Mammary epithelial cell (primary cell): ENCODE results near the gene CELSR1.

Experiments used
- EZH2 ChIP-seq: IDR thresholded peaks from 2 replicates; pipeline ENCODE4 v1.6.1; 2012; ENCODE audit warnings: low read length, inconsistent platforms, borderline replicate concordance
- TF ChIP-seq, protein P1 (sequence below), 2 donors: IDR thresholded peaks in 1 of 2; conservative IDR thresholded peaks in 1 of 2; 2 replicates each; pipeline ENCODE4 v1.5.1; 2011 to 2012; ENCODE audit warnings: inconsistent platforms in 2 of 2, low read length in 2 of 2, mild to moderate bottlenecking in 2 of 2, control low read depth in 1 of 2, low read depth in 1 of 2; ENCODE audit not compliant: insufficient read depth in 1 of 2; ENCODE audit errors: extremely low read depth in 1 of 2

DNA sequence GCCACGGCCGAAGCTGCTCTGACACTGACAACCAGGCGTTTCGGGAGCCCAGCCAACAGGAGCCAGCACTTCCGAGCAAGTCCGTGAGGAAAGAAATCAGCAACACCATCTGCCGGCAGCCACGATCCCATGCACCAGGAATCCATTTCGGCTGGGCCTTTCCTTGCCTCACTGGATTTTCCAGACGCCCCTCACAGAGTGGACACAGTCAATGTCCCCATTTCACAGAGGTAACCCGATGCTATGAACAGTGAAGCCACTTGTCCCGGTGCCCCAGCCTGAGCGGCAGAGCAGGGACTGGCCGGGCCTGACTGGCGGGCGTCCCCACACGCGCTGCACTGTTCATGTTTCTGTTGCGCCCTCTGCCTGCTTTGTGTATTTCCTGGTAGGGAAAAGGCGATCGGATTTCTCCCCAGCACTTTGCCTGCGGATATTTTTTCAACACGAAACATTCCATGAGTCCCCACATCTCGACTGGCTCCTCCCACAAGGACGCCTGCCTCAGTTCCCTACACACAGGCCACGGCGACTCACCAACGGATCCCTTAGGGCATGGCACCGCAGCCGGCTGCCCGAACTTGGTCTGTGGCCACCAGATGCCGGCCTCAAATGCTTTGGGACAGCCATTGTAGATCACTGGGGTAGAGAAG lies 146.6 kb downstream of the CELSR1 start:
- TF ChIP-seq, protein P1, sequence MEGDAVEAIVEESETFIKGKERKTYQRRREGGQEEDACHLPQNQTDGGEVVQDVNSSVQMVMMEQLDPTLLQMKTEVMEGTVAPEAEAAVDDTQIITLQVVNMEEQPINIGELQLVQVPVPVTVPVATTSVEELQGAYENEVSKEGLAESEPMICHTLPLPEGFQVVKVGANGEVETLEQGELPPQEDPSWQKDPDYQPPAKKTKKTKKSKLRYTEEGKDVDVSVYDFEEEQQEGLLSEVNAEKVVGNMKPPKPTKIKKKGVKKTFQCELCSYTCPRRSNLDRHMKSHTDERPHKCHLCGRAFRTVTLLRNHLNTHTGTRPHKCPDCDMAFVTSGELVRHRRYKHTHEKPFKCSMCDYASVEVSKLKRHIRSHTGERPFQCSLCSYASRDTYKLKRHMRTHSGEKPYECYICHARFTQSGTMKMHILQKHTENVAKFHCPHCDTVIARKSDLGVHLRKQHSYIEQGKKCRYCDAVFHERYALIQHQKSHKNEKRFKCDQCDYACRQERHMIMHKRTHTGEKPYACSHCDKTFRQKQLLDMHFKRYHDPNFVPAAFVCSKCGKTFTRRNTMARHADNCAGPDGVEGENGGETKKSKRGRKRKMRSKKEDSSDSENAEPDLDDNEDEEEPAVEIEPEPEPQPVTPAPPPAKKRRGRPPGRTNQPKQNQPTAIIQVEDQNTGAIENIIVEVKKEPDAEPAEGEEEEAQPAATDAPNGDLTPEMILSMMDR (conservative IDR thresholded peaks at IDR 0.05 in 1 of 2, IDR thresholded peaks at IDR 0.05 in 1 of 2; ENCODE audit: extremely low read depth in 1 of 2, insufficient read depth in 1 of 2, low read depth in 1 of 2, low read length in 2 of 2): no peak
- no peak for TF ChIP-seq EZH2
